ENCODE results near the gene ADTRP. TPM values are rescaled to one million over a fixed set of nuclear protein-coding genes. Genes with fewer than 3 reads are reported as not detected.

The ADTRP gene
- total and polyA plus RNA-seq, 2 of the 13 experiments (the other 11 are each of a cell fraction or from before 2014, with no cell fraction given) = not detected

DNA sequence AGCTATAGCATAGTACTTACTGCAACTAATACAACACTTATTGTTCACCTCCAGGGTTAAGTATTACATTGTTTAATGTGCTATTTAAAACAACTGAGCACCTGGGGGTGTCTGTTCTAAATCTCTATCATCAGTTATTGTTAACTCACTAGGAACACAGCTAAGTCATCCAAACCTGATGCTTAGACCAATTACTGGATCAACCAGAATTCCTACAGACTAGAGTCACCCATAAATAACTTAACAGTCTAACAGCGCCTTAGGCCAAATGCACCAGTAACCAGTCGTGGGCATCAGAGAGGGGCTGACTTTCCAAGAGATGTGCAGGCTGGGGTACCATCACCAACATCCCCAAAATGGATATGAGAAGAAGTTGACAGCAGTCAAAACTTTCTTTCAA is 110.7 kb downstream of the ADTRP start:
- ATAC-seq (no peak), FAIRE-seq (no peak), DNase-seq (ENCODE audit: low spot score) (no peak)
- Histone ChIP-seq H4K20me1 (ENCODE audit: insufficient read depth, low read length) (no peaks in the 10 kb centered on the region), H2AFZ (ENCODE audit: low read length) (no peak overlapping the region), H3K36me3 (replicated peaks in 1 of 2; ENCODE audit: control insufficient read depth in 1 of 2, insufficient read depth in 2 of 2, low read length in 2 of 2) (no peaks in the 10 kb centered on the region), H3K27me3 (ENCODE audit: control insufficient read depth in 1 of 2, insufficient read depth in 2 of 2, low read length in 2 of 2) (no peaks in the 10 kb centered on the region), H3K9ac (ENCODE audit: insufficient read depth, low read depth, low read length) (no peak overlapping the region), H3K4me2 (ENCODE audit: low read depth, low read length) (no peak overlapping the region), H3K79me2 (ENCODE audit: insufficient read depth, low read length) (no peaks in the 10 kb centered on the region), H3K4me3 (replicated peaks in 1 of 3; ENCODE audit: insufficient read depth in 1 of 3, low read depth in 2 of 3, low read length in 3 of 3) (no peak overlapping the region), H3K9me3 (ENCODE audit: low read length) (0 out of 2 replicates have a peak, but pooled peaks cover 4% of the 10 kb centered on the region), H3K4me1 (ENCODE audit: insufficient read depth, low read length) (0 out of 2 replicates have a peak, but pooled peaks cover 7% of the 10 kb centered on the region), H3K27ac (ENCODE audit: extremely low read length, insufficient read depth, low read length) (no peak overlapping the region)
- in situ Hi-C loops (cut with HindIII; ENCODE audit: extremely low pct_ligation_motif_present, low pct_unique_long_range_greater_than_20kb) = loop anchor here (25.0 kb wide), 1 partner anchor 944 kb away; no protein-coding TSS in a partner anchor
- POLR2A ChIA-PET = no interaction called here
- CTCF ChIA-PET (ENCODE audit: low intra/inter-chr PET ratio, low total read pairs) = no interaction called here
- WGBS (ENCODE audit: low lambda C conversion rate) = 53% methylated on average over 2 of the region's 2 CpGs
- intact Hi-C loops (cut with micrococcal nuclease; ENCODE audit: unreplicated experiment) = no loop called here
- TF ChIP-seq HINFP (CRISPR knock-in tag; IDR thresholded peaks at IDR 0.05; ENCODE audit: low read depth) (no peak), MXI1 (IDR thresholded peaks at IDR 0.05; ENCODE audit: borderline replicate concordance, low read depth, low read length) (no peak), KAT2B (IDR thresholded peaks at IDR 0.05; ENCODE audit: borderline replicate concordance, low read depth, low read length) (no peak), KLF11 (CRISPR knock-in tag; IDR thresholded peaks at IDR 0.05) (no peak), ZNF550 (CRISPR knock-in tag; IDR thresholded peaks at IDR 0.05; ENCODE audit: borderline replicate concordance) (no peak), PLSCR1 (CRISPR knock-in tag; IDR thresholded peaks at IDR 0.05; ENCODE audit: borderline replicate concordance) (no peak), TARDBP (CRISPR knock-in tag; IDR thresholded peaks at IDR 0.05) (no peak), ZFYVE20 (CRISPR knock-in tag; IDR thresholded peaks at IDR 0.05; ENCODE audit: borderline replicate concordance, low read depth) (no peak), HHEX (CRISPR knock-in tag; IDR thresholded peaks at IDR 0.05) (no peak), ZNF558 (CRISPR knock-in tag; IDR thresholded peaks at IDR 0.05; ENCODE audit: borderline replicate concordance) (no peak)
- TF ChIP-seq, protein P1, sequence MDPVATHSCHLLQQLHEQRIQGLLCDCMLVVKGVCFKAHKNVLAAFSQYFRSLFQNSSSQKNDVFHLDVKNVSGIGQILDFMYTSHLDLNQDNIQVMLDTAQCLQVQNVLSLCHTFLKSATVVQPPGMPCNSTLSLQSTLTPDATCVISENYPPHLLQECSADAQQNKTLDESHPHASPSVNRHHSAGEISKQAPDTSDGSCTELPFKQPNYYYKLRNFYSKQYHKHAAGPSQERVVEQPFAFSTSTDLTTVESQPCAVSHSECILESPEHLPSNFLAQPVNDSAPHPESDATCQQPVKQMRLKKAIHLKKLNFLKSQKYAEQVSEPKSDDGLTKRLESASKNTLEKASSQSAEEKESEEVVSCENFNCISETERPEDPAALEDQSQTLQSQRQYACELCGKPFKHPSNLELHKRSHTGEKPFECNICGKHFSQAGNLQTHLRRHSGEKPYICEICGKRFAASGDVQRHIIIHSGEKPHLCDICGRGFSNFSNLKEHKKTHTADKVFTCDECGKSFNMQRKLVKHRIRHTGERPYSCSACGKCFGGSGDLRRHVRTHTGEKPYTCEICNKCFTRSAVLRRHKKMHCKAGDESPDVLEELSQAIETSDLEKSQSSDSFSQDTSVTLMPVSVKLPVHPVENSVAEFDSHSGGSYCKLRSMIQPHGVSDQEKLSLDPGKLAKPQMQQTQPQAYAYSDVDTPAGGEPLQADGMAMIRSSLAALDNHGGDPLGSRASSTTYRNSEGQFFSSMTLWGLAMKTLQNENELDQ (CRISPR knock-in tag; IDR thresholded peaks at IDR 0.05; ENCODE audit: borderline replicate concordance) = no peak
- no TSS peak for BruUV-seq (replicated peaks)

All from HepG2 (cell line).